CD4-positive, alpha-beta T cell (primary cell): ENCODE data around the gene C2. TPM values are rescaled to one million over a fixed set of nuclear protein-coding genes. Genes with fewer than 3 reads are reported as not detected.

Experiments used
- ATAC-seq: fragments of 200-7000 bp; cut with Tn5 transposase; one replicate; pipeline ENCODE4 v1.10.0; 2022; ENCODE audit warnings: mild to moderate bottlenecking; ENCODE audit not compliant: poor library complexity
- CTCF ChIA-PET: fragments of 350-600 bp; sonication (Branson Sonifier 250); formaldehyde crosslinking; loops from one replicate; lab custom pipeline; 2021; ENCODE audit warnings: antibody characterized with exemption, inconsistent platforms; lab: Charles Lee
- POLR2A ChIA-PET: fragments of 350-600 bp; sonication (Branson Sonifier 250); formaldehyde crosslinking; loops from one replicate; lab custom pipeline; 2021; ENCODE audit warnings: antibody characterized with exemption, inconsistent platforms; lab: Charles Lee
- DNase-seq, 14 experiments: peaks; one replicate each; pipeline ENCODE4 v3.0.0-alpha.2; 2013 to 2020; ENCODE audit warnings: mixed read lengths in 2 of 14
- H3K27ac ChIP-seq, 2 donors: one replicate each; pipeline versions ENCODE4 v1.5.1 to v1.7.0; 2013; ENCODE audit warnings: low read length in 2 of 2, low read depth in 1 of 2, mild to moderate bottlenecking in 1 of 2
- H3K27me3 ChIP-seq, 2 experiments: 1 replicate in 1 of 2; 2 replicates in 1 of 2; pipeline versions ENCODE4 v1.6.1 to v1.7.0; 2013; ENCODE audit warnings: low read length in 2 of 2, control low read depth in 1 of 2, mild to moderate bottlenecking in 1 of 2, moderate library complexity in 1 of 2; ENCODE audit not compliant: insufficient read depth in 2 of 2, control insufficient read depth in 1 of 2
- H3K36me3 ChIP-seq: one replicate; pipeline ENCODE4 v1.6.1; 2013; ENCODE audit warnings: low read length, control low read depth; ENCODE audit not compliant: insufficient read depth
- H3K4me1 ChIP-seq: one replicate; pipeline ENCODE4 v1.6.1; 2013; ENCODE audit warnings: low read length, control low read depth; ENCODE audit not compliant: insufficient read depth
- H3K4me3 ChIP-seq: one replicate; pipeline ENCODE4 v1.5.1; 2013; ENCODE audit warnings: mild to moderate bottlenecking, low read length, moderate library complexity
- H3K9me3 ChIP-seq, 2 experiments: 1 replicate in 1 of 2; 2 replicates in 1 of 2; pipeline versions ENCODE4 v1.6.1 to v1.7.0; 2013; ENCODE audit warnings: low read length in 2 of 2, mild to moderate bottlenecking in 2 of 2, control low read depth in 1 of 2, moderate library complexity in 1 of 2; ENCODE audit not compliant: control insufficient read depth in 1 of 2, insufficient read depth in 1 of 2
- H3K27ac Mint-ChIP-seq: one replicate; pipeline ENCODE4 v1.8.0; 2020; ENCODE audit warnings: mixed read lengths
- H3K27me3 Mint-ChIP-seq: one replicate; pipeline ENCODE4 v1.8.0; 2021; ENCODE audit warnings: mixed read lengths
- H3K36me3 Mint-ChIP-seq: one replicate; pipeline ENCODE4 v1.8.0; 2021; ENCODE audit warnings: low read depth, mixed read lengths
- H3K4me1 Mint-ChIP-seq: one replicate; pipeline ENCODE4 v1.8.0; 2021; ENCODE audit warnings: low read depth, mixed read lengths
- H3K4me3 Mint-ChIP-seq: one replicate; pipeline ENCODE4 v1.8.0; 2020; ENCODE audit warnings: mild to moderate bottlenecking, mixed read lengths
- H3K9me3 Mint-ChIP-seq: one replicate; pipeline ENCODE4 v1.8.0; 2020; ENCODE audit warnings: mixed read lengths
- intact Hi-C, 2 experiments: fragments of 100-400 bp; cut with DNase I in 1 of 2; cut with micrococcal nuclease in 1 of 2; formaldehyde crosslinking; loops; one replicate each; pipeline versions ENCODE4 v1.15.1 to v1.9.0; 2023 to 2025; cut with DNase I, micrococcal nuclease
- total RNA-seq, 174 experiments: library from RNA in 2 of 174; stranded (reverse) in 2 of 174; gene quantifications; one replicate each; pipeline ENCODE4 v1.2.3 and lab custom pipeline; 2021 to 2026
- TF ChIP-seq, protein P1 (sequence below): fragments of 200-600 bp; IDR thresholded peaks from one replicate; pipeline ENCODE4 v1.8.0; 2022; ENCODE audit warnings: antibody characterized with exemption, mild to moderate bottlenecking

Gene C2
- total RNA-seq, 2 experiments from 2014 or later, result 1.4 to 2.3 TPM

DNA sequence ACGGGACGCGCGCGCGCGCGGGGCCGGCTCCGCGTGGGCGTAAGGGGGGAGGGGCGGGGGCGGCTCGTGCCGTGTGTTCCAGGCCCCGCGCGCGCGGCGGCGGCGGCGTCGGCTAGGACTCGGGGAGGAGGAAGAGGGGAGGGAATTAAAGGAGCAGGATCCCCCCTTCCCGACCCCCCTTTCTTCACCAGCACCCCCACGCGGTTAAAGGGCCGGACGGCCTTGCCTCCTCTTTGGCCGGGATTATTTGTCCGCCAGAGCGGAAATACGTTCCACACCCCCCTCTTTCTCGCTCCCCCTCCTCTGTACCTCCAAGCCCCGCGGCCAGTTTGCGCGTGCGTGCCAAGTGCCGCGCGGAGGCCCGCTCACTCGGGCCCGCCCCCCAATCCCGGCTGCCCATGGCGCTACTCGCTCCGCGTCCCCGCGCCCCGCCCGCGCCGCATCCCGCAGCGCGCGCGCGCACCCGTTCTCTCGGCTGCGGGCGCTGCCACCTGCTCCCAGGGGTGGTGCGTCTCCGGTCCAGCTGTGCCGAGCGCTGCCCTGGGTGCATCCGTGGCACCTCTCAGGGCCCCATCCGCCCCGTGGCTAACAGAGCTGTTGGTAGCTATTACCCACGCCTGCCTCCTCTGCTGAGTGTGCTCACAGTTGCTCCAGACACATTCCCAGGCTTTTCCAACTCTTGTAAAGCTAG lies 25.4 kb upstream of the C2 start, which contains the start of gene ZBTB12:
Gene ZBTB12 (minus strand): TSS at position 134 of the 691 bp plus-strand sequence. CDS start 781 bp downstream, outside the sequence.
- Histone ChIP-seq H3K36me3 (no peaks in the 10 kb centered on the region), H3K27me3 (no peaks in the 10 kb centered on the region), H3K4me3 (peak within 1 kb of the TSS; percentile 68), H3K4me1 (peaks cover 39% of the 10 kb centered on the region), H3K9me3 (no peaks in the 10 kb centered on the region), H3K27ac (peak within 1 kb of the TSS; percentile 13 to 72)
- ChIA-PET CTCF (interaction anchor here (0.7 kb wide), 2 partner anchors 72 to 1369 kb away, joined by 3 read pairs; no protein-coding TSS in a partner anchor), POLR2A (interaction anchor here (0.6 to 1.9 kb wide), 12 partner anchors 39 to 1252 kb away, joined by 3 to 13 read pairs (median 4); partner anchors contain the start of genes ABHD16A, ATF6B, BAG6 and DXO)
- intact Hi-C loops, result loop anchor here in 1 of 2 experiments (5.0 kb wide), 1 partner anchor 1370 kb away; the partner anchor contains the start of genes RPS18 and VPS52
- Mint-ChIP-seq H3K9me3 (no peaks in the 10 kb centered on the region), H3K4me1 (peaks cover 35% of the 10 kb centered on the region), H3K27ac (peak within 1 kb of the TSS; percentile 65), H3K4me3 (peak within 1 kb of the TSS; percentile 89), H3K36me3 (peaks cover 12% of the 10 kb centered on the region), H3K27me3 (no peaks in the 10 kb centered on the region)
- TF ChIP-seq, protein P1, sequence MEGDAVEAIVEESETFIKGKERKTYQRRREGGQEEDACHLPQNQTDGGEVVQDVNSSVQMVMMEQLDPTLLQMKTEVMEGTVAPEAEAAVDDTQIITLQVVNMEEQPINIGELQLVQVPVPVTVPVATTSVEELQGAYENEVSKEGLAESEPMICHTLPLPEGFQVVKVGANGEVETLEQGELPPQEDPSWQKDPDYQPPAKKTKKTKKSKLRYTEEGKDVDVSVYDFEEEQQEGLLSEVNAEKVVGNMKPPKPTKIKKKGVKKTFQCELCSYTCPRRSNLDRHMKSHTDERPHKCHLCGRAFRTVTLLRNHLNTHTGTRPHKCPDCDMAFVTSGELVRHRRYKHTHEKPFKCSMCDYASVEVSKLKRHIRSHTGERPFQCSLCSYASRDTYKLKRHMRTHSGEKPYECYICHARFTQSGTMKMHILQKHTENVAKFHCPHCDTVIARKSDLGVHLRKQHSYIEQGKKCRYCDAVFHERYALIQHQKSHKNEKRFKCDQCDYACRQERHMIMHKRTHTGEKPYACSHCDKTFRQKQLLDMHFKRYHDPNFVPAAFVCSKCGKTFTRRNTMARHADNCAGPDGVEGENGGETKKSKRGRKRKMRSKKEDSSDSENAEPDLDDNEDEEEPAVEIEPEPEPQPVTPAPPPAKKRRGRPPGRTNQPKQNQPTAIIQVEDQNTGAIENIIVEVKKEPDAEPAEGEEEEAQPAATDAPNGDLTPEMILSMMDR, result no peak
- DNase-seq (peak; percentile 67 to 94 (median 84)), ATAC-seq (peak; percentile 48)

DNA sequence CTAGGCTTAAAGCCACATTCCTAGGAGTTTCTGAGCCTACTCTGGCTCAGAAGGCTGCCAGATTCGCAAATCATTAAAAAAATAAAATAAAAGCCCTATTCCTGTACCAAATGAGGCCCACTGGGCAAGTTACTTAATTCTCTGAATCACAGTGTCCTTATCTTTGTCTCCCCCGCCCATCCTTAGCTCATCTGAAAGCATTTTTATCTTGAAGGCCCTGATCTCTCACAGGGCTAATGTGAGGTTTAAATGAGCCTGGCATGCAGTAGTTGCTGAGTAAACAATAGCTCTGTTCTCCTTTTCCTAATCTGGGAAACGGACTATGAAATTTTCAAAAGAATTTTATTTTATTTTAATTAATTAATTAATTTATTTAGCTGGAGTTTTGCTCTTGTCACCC lies 23.6 kb upstream of the C2 start:
- H3K4me1 Mint-ChIP-seq, result peaks cover 21% of the 10 kb centered on the region
- H3K4me3 Mint-ChIP-seq, result no peak overlapping the region
- H3K27me3 Mint-ChIP-seq, result no peaks in the 10 kb centered on the region
- no peaks in the 10 kb centered on the region for H3K27me3 ChIP-seq
- no peaks in the 10 kb centered on the region for H3K36me3 ChIP-seq
- H3K9me3 ChIP-seq, result no peaks in the 10 kb centered on the region
- ChIA-PET CTCF (no interaction called here), POLR2A (interaction anchor here (0.9 to 1.2 kb wide), 2 partner anchors 67 to 73 kb away, joined by 3 to 5 read pairs; no protein-coding TSS in a partner anchor)
- no peak for ATAC-seq
- H3K27ac ChIP-seq, result no peak overlapping the region
- intact Hi-C loops, result loop anchor here in 1 of 2 experiments (5.0 kb wide), 1 partner anchor 1368 kb away; the partner anchor contains the start of genes RPS18 and VPS52
- peak overlapping the region; percentile 17 for H3K27ac Mint-ChIP-seq
- no peaks in the 10 kb centered on the region for H3K9me3 Mint-ChIP-seq
- no peak for DNase-seq
- peaks cover 28% of the 10 kb centered on the region for H3K4me1 ChIP-seq
- H3K36me3 Mint-ChIP-seq, result no peaks in the 10 kb centered on the region
- TF ChIP-seq, protein P1, result no peak
- H3K4me3 ChIP-seq, result no peak overlapping the region

DNA sequence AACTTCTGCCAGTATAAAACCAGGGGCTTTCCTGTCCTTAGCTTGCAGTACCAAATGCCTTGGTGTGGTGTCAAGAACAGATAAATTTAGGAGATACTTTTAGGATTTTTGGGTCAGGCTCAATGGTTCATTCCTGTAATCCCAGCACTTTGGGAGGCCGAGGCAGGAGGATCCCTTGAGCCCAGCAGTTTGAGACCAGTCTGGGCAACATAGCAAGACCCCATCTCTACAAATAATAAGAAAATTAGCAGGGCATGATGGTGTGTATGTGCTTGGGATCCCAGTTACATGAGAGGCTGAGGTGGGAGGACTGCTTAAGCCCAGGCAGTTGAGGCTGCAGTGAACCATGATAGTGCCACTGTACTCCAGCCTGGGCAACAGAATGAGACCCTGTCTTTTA lies 22.5 kb upstream of the C2 start:
- H3K9me3 Mint-ChIP-seq, result no peaks in the 10 kb centered on the region
- peaks cover 19% of the 10 kb centered on the region for H3K4me1 ChIP-seq
- no peak overlapping the region for H3K4me3 Mint-ChIP-seq
- H3K4me1 Mint-ChIP-seq, result peaks cover 12% of the 10 kb centered on the region
- DNase-seq (no peak), ATAC-seq (no peak)
- no peaks in the 10 kb centered on the region for H3K36me3 Mint-ChIP-seq
- CTCF ChIA-PET, result interaction anchor here (0.6 kb wide), 1 partner anchor 918 kb away, joined by 3 read pairs; no protein-coding TSS in a partner anchor
- H3K27ac ChIP-seq, result no peak overlapping the region
- H3K36me3 ChIP-seq, result no peaks in the 10 kb centered on the region
- H3K9me3 ChIP-seq, result no peaks in the 10 kb centered on the region
- intact Hi-C loops, result no loop called here
- H3K27ac Mint-ChIP-seq, result no peak overlapping the region
- TF ChIP-seq, protein P1, result no peak
- no peak overlapping the region for H3K4me3 ChIP-seq
- H3K27me3 Mint-ChIP-seq, result no peaks in the 10 kb centered on the region
- POLR2A ChIA-PET, result no interaction called here
- no peaks in the 10 kb centered on the region for H3K27me3 ChIP-seq
